Astrocyte (in vitro differentiated cells and primary cell): ENCODE data around the gene COX19.

ENCODE experiments used
- EZH2 ChIP-seq: IDR thresholded peaks from 2 replicates; pipeline ENCODE4 v1.6.1; 2012; ENCODE audit warnings: mild to moderate bottlenecking, low read length, inconsistent platforms; ENCODE audit not compliant: insufficient read depth
- TF ChIP-seq, protein P1 (sequence below): IDR thresholded peaks from 2 replicates; pipeline ENCODE4 v1.5.1; 2011; ENCODE audit warnings: low read depth, mild to moderate bottlenecking, inconsistent platforms, low read length, moderate library complexity; ENCODE audit not compliant: insufficient read depth

DNA sequence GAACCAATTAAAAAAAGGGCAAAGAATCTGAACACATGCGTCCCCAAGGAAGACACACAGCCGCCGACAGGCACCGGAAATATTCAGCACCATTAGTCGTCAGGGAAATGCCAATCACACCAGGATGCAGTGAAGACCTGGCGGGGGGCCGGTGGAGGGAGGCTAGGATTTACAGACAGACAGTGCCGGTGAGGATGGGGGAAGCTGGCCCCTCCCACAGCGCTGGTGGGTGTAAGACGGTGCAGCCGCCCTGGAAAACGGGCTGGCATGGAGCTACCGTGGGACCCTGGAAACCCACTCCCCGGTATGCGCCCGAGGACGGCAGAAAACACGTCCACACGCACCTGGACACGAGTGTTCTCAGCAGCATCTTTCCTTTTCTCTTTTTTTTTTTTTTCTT, 16.1 kb downstream of the COX19 start:
- TF ChIP-seq, protein P1, sequence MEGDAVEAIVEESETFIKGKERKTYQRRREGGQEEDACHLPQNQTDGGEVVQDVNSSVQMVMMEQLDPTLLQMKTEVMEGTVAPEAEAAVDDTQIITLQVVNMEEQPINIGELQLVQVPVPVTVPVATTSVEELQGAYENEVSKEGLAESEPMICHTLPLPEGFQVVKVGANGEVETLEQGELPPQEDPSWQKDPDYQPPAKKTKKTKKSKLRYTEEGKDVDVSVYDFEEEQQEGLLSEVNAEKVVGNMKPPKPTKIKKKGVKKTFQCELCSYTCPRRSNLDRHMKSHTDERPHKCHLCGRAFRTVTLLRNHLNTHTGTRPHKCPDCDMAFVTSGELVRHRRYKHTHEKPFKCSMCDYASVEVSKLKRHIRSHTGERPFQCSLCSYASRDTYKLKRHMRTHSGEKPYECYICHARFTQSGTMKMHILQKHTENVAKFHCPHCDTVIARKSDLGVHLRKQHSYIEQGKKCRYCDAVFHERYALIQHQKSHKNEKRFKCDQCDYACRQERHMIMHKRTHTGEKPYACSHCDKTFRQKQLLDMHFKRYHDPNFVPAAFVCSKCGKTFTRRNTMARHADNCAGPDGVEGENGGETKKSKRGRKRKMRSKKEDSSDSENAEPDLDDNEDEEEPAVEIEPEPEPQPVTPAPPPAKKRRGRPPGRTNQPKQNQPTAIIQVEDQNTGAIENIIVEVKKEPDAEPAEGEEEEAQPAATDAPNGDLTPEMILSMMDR, result no peak
- no peak for TF ChIP-seq EZH2
